ENCODE measurements around the gene FADS2. TPM values are rescaled to one million over a fixed set of nuclear protein-coding genes. Genes with fewer than 3 reads are reported as not detected.
"Not testable (repeated sequence)": the region's sequence is repeated elsewhere in the genome, so short reads cannot be mapped to it uniquely, and the experiment has no call there.

The FADS2 gene
- total RNA-seq, 1 experiment from 2014 or later, result 54.8 TPM

- DNase-seq (ENCODE audit: low spot score), result no peak
Observed at GRCh38 chr11:61868571-61869428, 40.7 kb downstream of the FADS2 start.

DNA sequence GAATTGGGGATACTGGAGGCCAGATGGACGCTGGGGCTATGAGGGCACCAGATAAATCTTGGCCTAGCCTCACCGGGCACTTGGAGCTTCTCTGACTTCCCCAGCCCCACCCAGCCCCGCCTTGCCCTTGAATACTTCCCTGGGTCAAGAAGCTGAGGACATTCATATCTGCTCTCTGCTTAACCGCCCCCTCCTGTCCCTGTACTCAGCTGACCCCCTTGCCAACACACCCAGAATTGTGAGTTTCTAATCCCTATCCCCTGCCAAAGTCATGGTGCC lies 41.3 kb downstream of the FADS2 start:
- DNase-seq (ENCODE audit: low spot score), result no peak

GRCh38 chr11:61869708-61870451 lies 41.8 kb downstream of the FADS2 start:
- no peak for DNase-seq (ENCODE audit: low spot score)

- no peak for DNase-seq (ENCODE audit: low spot score)
Observed at GRCh38 chr11:61870541-61871031, 42.5 kb downstream of the FADS2 start.

DNA sequence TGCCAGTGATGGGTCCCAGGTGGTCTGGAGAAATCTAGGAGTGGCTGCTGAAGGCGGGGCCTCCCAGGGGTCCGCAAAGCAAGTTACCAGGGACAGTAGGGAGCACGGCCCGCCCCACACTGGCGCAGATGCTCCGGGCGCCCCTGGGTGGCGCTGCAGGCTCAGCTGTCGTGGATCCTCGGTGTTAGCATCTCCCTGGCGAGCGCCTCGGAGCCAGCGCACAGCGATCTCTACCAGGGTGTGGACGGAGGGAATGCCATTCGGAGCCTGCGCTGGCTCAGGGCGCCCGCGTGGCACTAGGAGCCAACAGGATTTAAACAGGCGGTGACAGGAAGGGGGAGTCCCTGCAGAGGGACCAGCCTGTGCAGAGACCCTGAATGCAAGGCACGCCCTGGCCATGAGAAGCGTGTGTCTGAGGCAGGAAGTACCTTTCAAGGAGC lies 43.1 kb downstream of the FADS2 start:
- peak; percentile 38 for DNase-seq (ENCODE audit: low spot score)

DNA sequence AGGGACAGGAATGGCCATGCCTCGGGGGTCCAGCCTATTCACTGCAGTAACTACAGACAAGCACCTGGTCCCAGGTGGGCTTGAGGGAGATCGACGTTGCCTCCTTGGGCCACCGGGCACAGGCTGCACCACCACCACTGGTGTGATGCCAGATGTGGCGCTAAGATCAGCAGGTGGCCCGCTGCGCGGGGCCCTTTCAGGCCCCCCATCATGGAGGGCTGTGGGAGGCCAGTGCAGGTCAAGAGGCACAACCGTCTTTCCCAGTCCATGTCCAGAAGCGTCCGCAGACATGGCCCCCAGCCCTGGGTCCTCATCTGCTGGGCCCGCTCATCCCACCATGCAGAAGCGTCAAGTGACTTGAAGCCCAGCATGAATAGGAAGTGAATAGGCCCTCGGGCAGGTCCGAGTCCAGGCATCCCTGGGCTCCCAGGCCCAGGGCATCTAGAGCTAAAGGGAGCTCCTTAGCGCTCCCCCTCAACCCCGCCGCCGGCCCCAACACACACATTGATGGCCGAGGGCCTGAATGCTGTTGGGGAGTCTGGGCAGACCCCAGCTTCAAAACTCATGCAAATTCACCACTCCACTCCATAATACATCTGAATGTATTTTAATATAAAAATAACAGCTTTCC lies 45.0 kb downstream of the FADS2 start:
- no peak for DNase-seq (ENCODE audit: low spot score)

GRCh38 chr11:61873588-61874376 lies 45.7 kb downstream of the FADS2 start:
- DNase-seq (ENCODE audit: low spot score), result no peak

DNA sequence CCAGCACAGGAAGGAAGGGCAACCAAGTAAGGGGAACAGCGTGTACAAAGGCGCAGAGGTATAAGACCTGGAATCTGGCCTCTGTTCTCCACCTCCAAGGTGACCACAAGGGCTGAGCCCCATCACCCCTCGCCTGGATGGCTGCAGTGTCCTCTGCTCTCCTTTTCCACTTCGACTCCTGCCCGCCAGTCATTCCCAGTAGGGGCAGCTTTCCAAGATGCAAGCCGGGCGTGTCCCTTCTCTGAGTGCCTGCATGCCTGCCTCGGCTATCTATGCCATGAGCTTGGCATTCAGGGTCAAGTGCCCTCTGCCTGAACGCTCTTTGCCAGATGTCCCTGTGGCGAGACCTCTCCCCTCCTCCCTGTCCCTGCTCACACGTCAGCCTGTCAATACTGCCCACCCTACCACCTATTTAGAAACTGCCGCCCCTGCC lies 46.3 kb downstream of the FADS2 start:
- DNase-seq (ENCODE audit: low spot score), result no peak

GRCh38 chr11:61874853-61875252 lies 46.8 kb downstream of the FADS2 start:
- DNase-seq (ENCODE audit: low spot score), result no peak

- no peak for DNase-seq (ENCODE audit: low spot score)
Observed at GRCh38 chr11:61875698-61876097, 47.6 kb downstream of the FADS2 start.

DNA sequence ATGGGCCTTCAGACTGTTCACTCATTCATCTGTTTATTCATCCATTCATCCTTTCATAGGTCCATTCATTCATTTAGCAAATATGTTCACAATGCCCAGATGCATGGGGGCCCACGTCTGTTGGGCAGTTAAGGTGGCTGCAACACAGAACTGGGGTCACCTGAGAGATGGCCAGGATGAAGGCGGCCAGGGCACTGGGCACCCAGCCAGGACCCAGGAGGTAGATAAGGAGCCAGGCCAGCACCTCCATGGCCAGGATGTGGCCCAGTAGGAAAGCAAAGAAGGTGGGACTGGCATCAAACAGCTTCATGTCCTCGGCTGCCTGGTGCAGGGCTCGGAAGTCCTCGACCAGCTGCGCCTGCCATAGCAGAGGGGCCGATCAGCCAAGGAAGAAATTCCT lies 51.1 kb downstream of the FADS2 start:
- no peak for DNase-seq (ENCODE audit: low spot score)

DNA sequence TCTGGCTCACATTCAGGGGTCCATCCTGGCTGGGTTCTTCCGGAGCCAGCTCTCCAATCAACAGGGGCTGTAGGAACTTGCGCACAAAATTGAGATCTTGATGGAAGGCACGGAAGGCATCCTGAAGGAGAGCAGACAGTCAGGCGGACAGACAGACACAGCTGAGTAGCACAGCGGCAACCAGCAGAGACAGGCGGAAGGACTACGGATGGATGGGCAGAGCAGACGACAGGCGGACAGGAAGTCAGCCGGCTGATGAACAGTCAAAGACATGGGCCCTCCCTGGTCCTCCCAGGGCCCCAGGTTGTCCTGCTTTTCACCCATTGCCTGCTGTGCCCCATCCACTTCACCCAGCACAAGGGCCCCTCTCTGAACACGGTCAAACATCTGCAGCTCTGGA lies 51.9 kb downstream of the FADS2 start:
- DNase-seq (ENCODE audit: low spot score), result no peak

DNA sequence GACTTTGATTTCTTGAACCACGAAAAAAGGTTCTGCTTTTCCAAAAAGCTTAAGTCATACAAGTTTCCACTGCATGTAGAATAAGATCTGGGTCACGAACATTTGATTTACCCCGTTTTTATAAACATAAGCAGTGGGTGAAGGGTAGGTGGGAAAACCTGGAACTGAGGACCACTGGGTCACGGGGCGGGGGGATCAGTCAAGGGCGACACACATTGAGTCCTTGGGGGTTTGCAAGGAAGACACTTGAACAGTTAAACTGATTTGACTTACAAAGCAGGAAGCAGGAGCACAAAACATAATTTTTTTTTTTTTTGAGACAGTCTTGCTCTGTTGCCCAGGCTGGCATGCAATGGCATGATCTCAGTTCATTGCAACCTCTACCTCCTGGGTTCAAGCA lies 52.4 kb downstream of the FADS2 start:
- no peak for DNase-seq (ENCODE audit: low spot score)

DNA sequence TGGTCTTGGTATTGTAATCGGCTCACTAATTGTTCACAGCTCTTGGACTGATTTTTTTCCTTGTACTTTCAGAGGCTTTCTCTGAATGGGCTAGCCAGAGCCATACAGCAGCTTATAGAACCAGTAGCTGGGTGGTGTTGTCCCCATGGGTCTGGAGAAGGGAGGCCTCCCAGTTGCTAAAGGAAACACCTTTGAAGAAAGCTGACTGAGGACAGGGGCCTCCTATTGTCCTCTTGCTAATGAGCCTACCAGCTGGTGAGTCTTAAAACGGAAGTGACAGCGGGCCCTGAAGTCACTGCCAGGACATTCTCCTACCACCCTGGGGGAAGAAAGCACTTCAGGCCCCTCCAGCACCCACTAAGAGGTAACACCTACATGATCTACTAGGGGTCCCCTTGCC lies 53.3 kb downstream of the FADS2 start:
- no peak for DNase-seq (ENCODE audit: low spot score)

DNA sequence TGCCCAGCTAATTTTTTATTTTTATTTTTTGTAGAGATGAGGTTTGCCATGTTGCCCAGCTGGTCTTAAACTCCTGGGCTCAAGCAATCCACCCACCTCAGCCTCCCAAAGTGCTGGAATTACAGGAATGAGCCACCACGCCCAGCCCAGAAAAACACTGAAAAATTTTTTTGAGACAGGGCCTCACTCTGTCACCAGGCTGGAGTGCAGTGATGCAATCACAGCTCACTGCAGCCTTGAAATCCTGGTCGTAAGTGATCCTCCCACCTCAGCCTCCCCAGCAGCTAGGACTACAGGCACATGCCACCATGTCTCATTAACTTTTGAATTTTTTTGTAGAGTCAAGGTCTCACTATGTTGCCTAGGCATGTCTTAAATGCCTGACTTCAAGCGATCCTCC lies 54.2 kb downstream of the FADS2 start:
- not testable (repeated sequence) for DNase-seq (ENCODE audit: low spot score)

DNA sequence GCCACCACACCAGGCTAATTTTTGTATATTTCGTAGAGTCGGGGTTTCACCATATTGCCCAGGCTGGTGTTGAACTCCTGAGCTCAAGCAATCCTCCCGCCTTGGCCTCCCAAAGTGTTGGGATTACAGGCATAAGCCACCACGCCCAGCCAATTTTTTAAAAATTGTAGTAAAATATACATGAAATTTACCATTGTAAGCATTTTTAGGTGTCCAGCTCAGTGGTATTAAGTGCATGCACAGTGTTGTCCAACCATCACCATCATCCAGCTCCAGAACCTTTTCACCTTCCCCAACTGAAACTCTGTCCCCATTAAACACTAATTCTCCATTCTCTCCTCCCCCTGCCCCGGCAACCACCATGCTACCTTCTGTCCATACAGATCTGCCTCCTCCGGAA lies 54.8 kb downstream of the FADS2 start:
- no peak for DNase-seq (ENCODE audit: low spot score)

GRCh38 chr11:61883327-61883726 lies 55.2 kb downstream of the FADS2 start:
- DNase-seq (ENCODE audit: low spot score), result no peak

GRCh38 chr11:61883947-61884346 lies 55.8 kb downstream of the FADS2 start:
- DNase-seq (ENCODE audit: low spot score), result no peak

DNA sequence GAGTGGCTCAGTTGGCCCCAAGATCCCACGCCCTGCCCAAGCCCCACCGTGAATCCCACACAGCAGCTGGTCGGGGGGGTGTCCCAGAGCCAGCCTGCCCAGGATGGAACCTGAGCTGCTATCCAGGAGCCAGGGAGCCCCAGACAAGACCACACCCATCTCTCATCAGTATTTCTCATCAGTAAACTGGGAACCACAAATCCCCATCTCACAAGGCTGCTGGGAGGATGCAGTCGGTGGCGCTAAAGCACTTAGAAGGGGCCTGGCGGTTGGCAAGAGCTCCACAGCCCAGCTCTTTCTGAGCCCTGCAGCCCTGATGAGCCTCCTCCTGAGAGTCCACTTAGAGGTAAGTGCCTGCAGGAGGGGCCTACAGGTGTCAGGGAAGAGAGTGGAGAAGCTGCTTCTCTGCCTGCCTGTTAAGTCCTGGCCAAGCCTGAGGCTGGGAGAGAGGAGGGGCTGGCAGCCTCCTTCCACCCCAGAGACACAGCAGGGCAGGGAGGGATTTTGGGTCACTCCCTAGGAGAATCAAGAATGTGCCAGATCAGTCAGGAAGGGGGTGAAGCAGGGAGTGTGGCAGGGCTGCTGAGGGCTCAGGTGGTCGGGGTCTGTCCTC lies 57.2 kb downstream of the FADS2 start:
- no peak for DNase-seq (ENCODE audit: low spot score)

- no peak for DNase-seq (ENCODE audit: low spot score)
Observed at GRCh38 chr11:61885784-61886580, 57.9 kb downstream of the FADS2 start.

- no peak for DNase-seq (ENCODE audit: low spot score)
Observed at GRCh38 chr11:61886643-61887042, 58.5 kb downstream of the FADS2 start.
